ENCODE data around the gene METRNL. TPM values are rescaled to one million over a fixed set of nuclear protein-coding genes. Genes with fewer than 3 reads are reported as not detected.
A peak's percentile ranks its signal among the peaks of the same experiment; 100 is the strongest.

Gene METRNL
- total RNA-seq, 2 donors from 2014 or later, result 141 to 180 TPM

DNA sequence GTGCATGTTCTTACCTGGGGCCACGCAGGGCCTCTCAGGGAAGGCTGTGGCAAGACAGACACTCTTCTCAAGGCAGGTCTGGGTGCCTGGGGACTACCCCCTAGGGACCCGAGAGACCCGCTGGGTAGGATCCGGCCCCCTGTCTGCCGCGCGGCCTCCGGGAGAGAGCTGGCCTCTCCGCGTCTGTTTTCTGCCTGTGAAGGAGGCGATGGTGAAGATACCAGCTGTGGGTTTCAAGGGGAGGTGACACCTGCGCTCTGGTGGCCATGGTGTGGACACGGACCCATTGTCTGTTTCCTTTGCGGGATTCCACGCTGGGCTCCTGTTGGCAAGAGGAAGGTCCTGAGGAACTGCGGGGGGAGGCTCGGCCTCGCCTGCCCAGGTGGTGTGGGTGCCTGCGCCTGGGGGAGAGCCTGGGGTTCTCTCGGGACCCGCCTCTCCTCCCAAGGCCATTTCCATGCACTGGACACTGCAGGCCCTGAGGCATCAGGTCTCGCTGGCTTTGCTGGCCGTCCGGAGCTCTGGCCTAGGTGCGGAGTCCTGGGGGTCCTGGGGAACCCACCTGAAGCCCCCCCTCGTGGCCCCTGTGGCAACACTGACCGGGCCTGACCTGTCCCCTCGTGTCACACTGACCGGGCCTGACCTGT is 12.2 kb upstream of the METRNL start:
- DNase-seq (ENCODE audit: low spot score), result peak; percentile 0
- no peak overlapping the region for H3K27ac ChIP-seq
- no peaks in the 10 kb centered on the region for H3K27me3 ChIP-seq (replicated peaks; ENCODE audit: insufficient read depth)
- H3K9me3 ChIP-seq, result no peaks in the 10 kb centered on the region
- no peak overlapping the region for H3K4me3 ChIP-seq
- no peak for ATAC-seq (ENCODE audit: insufficient number of reproducible peaks, low FRiP score, low read depth)
- TF ChIP-seq, protein P1, sequence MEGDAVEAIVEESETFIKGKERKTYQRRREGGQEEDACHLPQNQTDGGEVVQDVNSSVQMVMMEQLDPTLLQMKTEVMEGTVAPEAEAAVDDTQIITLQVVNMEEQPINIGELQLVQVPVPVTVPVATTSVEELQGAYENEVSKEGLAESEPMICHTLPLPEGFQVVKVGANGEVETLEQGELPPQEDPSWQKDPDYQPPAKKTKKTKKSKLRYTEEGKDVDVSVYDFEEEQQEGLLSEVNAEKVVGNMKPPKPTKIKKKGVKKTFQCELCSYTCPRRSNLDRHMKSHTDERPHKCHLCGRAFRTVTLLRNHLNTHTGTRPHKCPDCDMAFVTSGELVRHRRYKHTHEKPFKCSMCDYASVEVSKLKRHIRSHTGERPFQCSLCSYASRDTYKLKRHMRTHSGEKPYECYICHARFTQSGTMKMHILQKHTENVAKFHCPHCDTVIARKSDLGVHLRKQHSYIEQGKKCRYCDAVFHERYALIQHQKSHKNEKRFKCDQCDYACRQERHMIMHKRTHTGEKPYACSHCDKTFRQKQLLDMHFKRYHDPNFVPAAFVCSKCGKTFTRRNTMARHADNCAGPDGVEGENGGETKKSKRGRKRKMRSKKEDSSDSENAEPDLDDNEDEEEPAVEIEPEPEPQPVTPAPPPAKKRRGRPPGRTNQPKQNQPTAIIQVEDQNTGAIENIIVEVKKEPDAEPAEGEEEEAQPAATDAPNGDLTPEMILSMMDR (IDR thresholded peaks at IDR 0.05), result no peak
- H3K4me1 ChIP-seq (ENCODE audit: control insufficient read depth in 1 of 2, low read depth in 2 of 2), result no peaks in the 10 kb centered on the region
- H3K36me3 ChIP-seq, result no peaks in the 10 kb centered on the region

DNA sequence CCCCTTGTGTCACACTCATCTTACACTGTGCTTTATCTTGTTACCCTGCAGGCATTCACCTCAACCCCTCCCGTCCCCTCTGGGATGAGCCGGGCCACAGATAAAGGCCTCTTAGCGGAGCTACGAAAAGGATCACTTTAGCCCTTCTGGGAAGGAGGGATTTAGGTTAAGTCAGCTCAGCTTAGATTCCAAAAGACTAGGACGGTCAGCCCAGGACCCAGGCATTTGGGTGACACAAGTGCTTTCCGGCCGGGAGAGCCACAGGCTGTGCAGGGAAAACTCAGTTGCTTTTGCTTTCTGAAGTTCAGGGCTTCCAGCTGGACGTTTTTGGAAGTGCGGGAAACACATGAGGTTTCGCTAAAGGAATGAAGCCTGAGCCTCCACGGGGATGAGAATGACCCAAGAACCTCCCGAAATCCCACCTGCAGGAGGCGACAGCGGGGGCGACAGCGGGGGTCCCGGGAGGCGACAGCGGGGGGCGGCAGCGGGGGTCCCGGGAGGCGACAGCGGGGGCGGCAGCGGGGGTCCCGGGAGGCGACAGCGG is 11.6 kb upstream of the METRNL start:
- TF ChIP-seq, protein P1 (IDR thresholded peaks at IDR 0.05), result no peak
- no peaks in the 10 kb centered on the region for H3K36me3 ChIP-seq
- no peak overlapping the region for H3K27ac ChIP-seq
- H3K4me1 ChIP-seq (ENCODE audit: control insufficient read depth in 1 of 2, low read depth in 2 of 2), result no peaks in the 10 kb centered on the region
- no peaks in the 10 kb centered on the region for H3K9me3 ChIP-seq
- H3K27me3 ChIP-seq (replicated peaks; ENCODE audit: insufficient read depth), result no peaks in the 10 kb centered on the region
- DNase-seq (ENCODE audit: low spot score), result no peak
- no peak for ATAC-seq (ENCODE audit: insufficient number of reproducible peaks, low FRiP score, low read depth)
- no peak overlapping the region for H3K4me3 ChIP-seq

DNA sequence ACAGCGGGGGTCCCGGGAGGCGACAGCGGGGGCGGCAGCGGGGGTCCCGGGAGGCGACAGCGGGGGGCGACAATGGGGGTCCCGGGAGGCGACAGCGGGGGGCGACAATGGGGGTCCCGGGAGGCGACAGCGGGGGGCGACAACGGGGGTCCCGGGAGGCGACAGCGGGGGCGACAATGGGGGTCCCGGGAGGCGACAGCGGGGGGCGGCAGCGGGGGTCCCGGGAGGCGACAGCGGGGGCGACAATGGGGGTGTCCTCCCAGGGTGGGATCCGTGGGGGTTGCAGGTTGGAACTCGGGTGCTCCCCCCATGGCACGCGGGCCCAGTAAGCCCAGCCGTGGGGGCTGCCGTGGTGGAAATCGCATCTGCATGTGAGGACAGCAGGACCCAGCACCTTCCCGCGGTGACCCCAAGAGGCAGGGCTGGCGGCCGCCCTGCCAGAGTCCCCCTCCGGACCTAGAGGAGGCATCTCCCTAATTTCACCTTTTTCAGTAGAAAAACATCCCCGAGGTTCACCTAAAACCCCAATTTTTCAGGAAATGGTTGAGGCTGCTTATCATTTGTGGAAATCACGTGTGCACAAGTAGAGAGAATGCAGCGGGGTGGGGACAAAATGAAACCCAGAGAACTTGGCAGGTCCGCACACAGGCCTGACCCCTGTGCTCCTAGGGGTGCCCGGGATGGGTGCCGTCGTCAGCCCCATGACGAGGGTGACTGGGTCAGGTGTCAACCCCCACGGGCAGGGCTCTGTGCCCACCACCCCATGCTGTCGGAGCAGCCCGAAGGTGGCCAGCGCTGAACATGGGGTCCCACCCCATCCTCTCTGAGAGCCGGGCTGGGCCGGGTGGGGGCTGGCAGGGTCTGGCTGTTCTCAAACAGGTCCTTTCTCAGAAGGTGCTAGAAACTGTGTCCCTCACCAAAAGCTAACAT is 10.5 kb upstream of the METRNL start:
- TF ChIP-seq, protein P1 (IDR thresholded peaks at IDR 0.05), result no peak
- no peaks in the 10 kb centered on the region for H3K9me3 ChIP-seq
- no peak for DNase-seq (ENCODE audit: low spot score)
- no peaks in the 10 kb centered on the region for H3K27me3 ChIP-seq (replicated peaks; ENCODE audit: insufficient read depth)
- H3K4me1 ChIP-seq (ENCODE audit: control insufficient read depth in 1 of 2, low read depth in 2 of 2), result no peaks in the 10 kb centered on the region
- ATAC-seq (ENCODE audit: insufficient number of reproducible peaks, low FRiP score, low read depth), result no peak
- H3K4me3 ChIP-seq, result no peak overlapping the region
- H3K36me3 ChIP-seq, result no peaks in the 10 kb centered on the region
- H3K27ac ChIP-seq, result no peak overlapping the region

DNA sequence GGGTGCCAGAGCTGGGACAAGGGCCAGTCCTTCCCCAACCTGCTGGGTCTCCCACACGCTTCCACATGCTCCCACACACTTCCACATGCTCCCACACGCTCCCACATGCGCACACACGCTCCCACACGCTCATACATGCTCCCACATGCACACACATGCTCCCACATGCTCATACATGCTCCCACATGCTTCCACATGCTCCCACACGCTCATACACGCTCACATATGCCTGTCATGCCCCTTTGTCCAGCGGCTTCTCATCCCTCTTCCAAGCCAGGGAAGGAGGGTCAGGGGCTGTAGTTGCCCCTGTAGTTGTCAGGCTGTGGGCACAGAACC is 9.9 kb upstream of the METRNL start:
- no peak for DNase-seq (ENCODE audit: low spot score)
- no peaks in the 10 kb centered on the region for H3K36me3 ChIP-seq
- H3K4me1 ChIP-seq (ENCODE audit: control insufficient read depth in 1 of 2, low read depth in 2 of 2), result no peaks in the 10 kb centered on the region
- H3K4me3 ChIP-seq, result no peak overlapping the region
- H3K9me3 ChIP-seq, result no peaks in the 10 kb centered on the region
- TF ChIP-seq, protein P1 (IDR thresholded peaks at IDR 0.05), result no peak
- no peak for ATAC-seq (ENCODE audit: insufficient number of reproducible peaks, low FRiP score, low read depth)
- no peak overlapping the region for H3K27ac ChIP-seq
- no peaks in the 10 kb centered on the region for H3K27me3 ChIP-seq (replicated peaks; ENCODE audit: insufficient read depth)

Measured in thoracic aorta (tissue), 2 donors.